HepG2 (cell line): ENCODE results near the gene VIM. TPM values are rescaled to one million over a fixed set of nuclear protein-coding genes. Genes with fewer than 3 reads are reported as not detected.
A peak's percentile ranks its signal among the peaks of the same experiment; 100 is the strongest.

Experiments
- ATAC-seq: fragments of 200-7000 bp; cut with Tn5 transposase; 3 replicates; pipeline ENCODE4 v1.9.1; 2020; ENCODE audit warnings: mild to moderate bottlenecking, moderate library complexity
- BruUV-seq: library from RNA; stranded (reverse); fragments of 400-500 nt; replicated peaks from 2 replicates; lab custom pipeline; 2021; lab: Mats Ljungman, UMichigan
- CTCF ChIA-PET: fragments of 300-600 bp; formaldehyde crosslinking; extraction: SDS; loops from one replicate; lab custom pipeline; 2021; ENCODE audit warnings: low total read pairs, inconsistent platforms, low intra/inter-chr PET ratio; lab: Yijun Ruan, JAX
- POLR2A ChIA-PET: fragments of 350-600 bp; sonication (Branson Sonifier 250); formaldehyde crosslinking; loops from one replicate; lab custom pipeline; 2020; ENCODE audit warnings: antibody characterized with exemption, inconsistent platforms; lab: Yijun Ruan, JAX
- DNase-seq: peaks from one replicate; pipeline ENCODE4 v3.0.0-alpha.2; 2015; ENCODE audit warnings: low spot score
- FAIRE-seq: peaks from 3 replicates; lab custom pipeline; 2011; peaks lifted over from hg19 to GRCh38; lab: Jason Lieb, UNC
- H2AFZ ChIP-seq: one replicate; pipeline ENCODE4 v1.6.1; 2011; ENCODE audit warnings: low read length, inconsistent platforms
- H3K27ac ChIP-seq: fragments of 300-600 bp; 3 replicates; pipeline ENCODE4 v1.8.0; 2011; ENCODE audit warnings: mixed run types, mild to moderate bottlenecking, mixed read lengths, low read length, inconsistent platforms; ENCODE audit not compliant: insufficient read depth; ENCODE audit errors: extremely low read length
- H3K27me3 ChIP-seq, 2 experiments: fragments of 200-600 bp in 1 of 2; 2 replicates in 1 of 2; 3 replicates in 1 of 2; pipeline versions ENCODE4 v1.6.0 to v1.8.0; 2011; ENCODE audit warnings: low read length in 2 of 2, mild to moderate bottlenecking in 2 of 2, moderate library complexity in 2 of 2, inconsistent platforms in 1 of 2; ENCODE audit not compliant: insufficient read depth in 2 of 2, control insufficient read depth in 1 of 2
- H3K36me3 ChIP-seq, 2 experiments: fragments of 200-600 bp in 1 of 2; replicated peaks in 1 of 2; 2 replicates in 1 of 2; 3 replicates in 1 of 2; pipeline versions ENCODE4 v1.5.1 to v1.8.0; 2011; ENCODE audit warnings: low read length in 2 of 2, inconsistent platforms in 1 of 2; ENCODE audit not compliant: insufficient read depth in 2 of 2, control insufficient read depth in 1 of 2
- H3K4me1 ChIP-seq: 2 replicates; pipeline ENCODE4 v1.5.1; 2012; ENCODE audit warnings: low read length, inconsistent platforms; ENCODE audit not compliant: insufficient read depth
- H3K4me2 ChIP-seq: 2 replicates; pipeline ENCODE4 v1.6.0; 2011; ENCODE audit warnings: low read depth, low read length, inconsistent platforms
- H3K4me3 ChIP-seq, 3 experiments: fragments of 200-600 bp in 1 of 3; sonication (generic), shearing (Covaris generic) in 1 of 3; replicated peaks in 1 of 3; 2 replicates each; pipeline ENCODE4 v1.5.1; 2011 to 2016; ENCODE audit warnings: low read length in 3 of 3, inconsistent platforms in 2 of 3, low read depth in 2 of 3, mild to moderate bottlenecking in 2 of 3, control low read depth in 1 of 3, mixed read lengths in 1 of 3; ENCODE audit not compliant: insufficient read depth in 1 of 3
- H3K79me2 ChIP-seq: one replicate; pipeline ENCODE4 v1.6.1; 2011; ENCODE audit warnings: low read length, inconsistent platforms; ENCODE audit not compliant: insufficient read depth
- H3K9ac ChIP-seq: 2 replicates; pipeline ENCODE4 v1.6.0; 2011; ENCODE audit warnings: mild to moderate bottlenecking, low read depth, low read length, inconsistent platforms; ENCODE audit not compliant: insufficient read depth
- H3K9me3 ChIP-seq: 2 replicates; pipeline ENCODE4 v1.5.1; 2012; ENCODE audit warnings: mild to moderate bottlenecking, low read length
- H4K20me1 ChIP-seq: 2 replicates; pipeline ENCODE4 v1.6.0; 2011; ENCODE audit warnings: inconsistent platforms, mild to moderate bottlenecking, low read length, moderate library complexity; ENCODE audit not compliant: insufficient read depth
- HES4 ChIP-seq: sonication (generic); formaldehyde crosslinking; IDR thresholded peaks from 2 replicates; pipeline ENCODE4 v1.9.0; 2021; ENCODE audit warnings: mild to moderate bottlenecking, missing genetic modification reagents, borderline replicate concordance
- NR2F1 ChIP-seq, 2 experiments: fragments of 450-650 bp in 1 of 2; formaldehyde crosslinking in 1 of 2; IDR thresholded peaks; 2 replicates each; pipeline versions ENCODE4 v1.5.0 to v1.6.1; 2016 to 2020; ENCODE audit warnings: mild to moderate bottlenecking in 1 of 2, missing compliant biosample characterization in 1 of 2, missing genetic modification reagents in 1 of 2, moderate library complexity in 1 of 2
- TCF7 ChIP-seq: sonication (generic); IDR thresholded peaks from 2 replicates; pipeline ENCODE4 v1.6.1; 2016; ENCODE audit warnings: antibody characterized with exemption, low read depth
- ZNF329 ChIP-seq: sonication (generic); formaldehyde crosslinking; IDR thresholded peaks from 2 replicates; pipeline ENCODE4 v1.9.0; 2021; ENCODE audit warnings: low read depth, mild to moderate bottlenecking, missing genetic modification reagents
- ZNF703 ChIP-seq: sonication (generic); formaldehyde crosslinking; IDR thresholded peaks from 2 replicates; pipeline ENCODE4 v1.5.1; 2020; ENCODE audit warnings: missing genetic modification reagents, mild to moderate bottlenecking, moderate library complexity, borderline replicate concordance
- ZNF781 ChIP-seq: sonication (generic); formaldehyde crosslinking; IDR thresholded peaks from 2 replicates; pipeline ENCODE4 v1.5.1; 2020; ENCODE audit warnings: borderline replicate concordance, mild to moderate bottlenecking, missing genetic modification reagents; ENCODE audit errors: not compliant biosample characterization
- WGBS: methylation state at CpG from one replicate; pipeline ENCODE4 v1.1.6; 2017; ENCODE audit warnings: low lambda C conversion rate; 5-methylcytosine and 5-hydroxymethylcytosine counted together
- in situ Hi-C: cut with HindIII; loops from 2 replicates; pipeline ENCODE4 v1.10.0; 2017; ENCODE audit warnings: low pct_unique_long_range_greater_than_20kb; ENCODE audit not compliant: extremely low pct_ligation_motif_present
- intact Hi-C: fragments of 100-400 bp; cut with micrococcal nuclease; formaldehyde crosslinking; loops from one replicate; pipeline ENCODE4 v1.10.0; 2022; ENCODE audit not compliant: unreplicated experiment
- polyA plus RNA-seq, 8 experiments: library from polyadenylated mRNA; depleted of rRNA in 3 of 8; stranded (reverse) in 7 of 8; unstranded in 1 of 8; fragments of >200 nt; fragmentation: Illumina TruSeq in 4 of 8; extraction: Trizol in 4 of 8; gene quantifications; 2 replicates each; pipeline versions ENCODE4 v1.2.1 to v1.2.3, GENCODE V29; 2011 to 2016; ENCODE audit warnings: low read depth in 4 of 8, missing spikeins in 1 of 8, mixed read lengths in 1 of 8; ENCODE audit not compliant: insufficient read depth in 1 of 8
- total RNA-seq, 5 experiments: library from RNA; depleted of rRNA; stranded (reverse); fragments of >200 nt; fragmentation: Illumina TruSeq; extraction: Trizol; gene quantifications; 2 replicates each; pipeline ENCODE4 v1.2.3, GENCODE V29; 2016; ENCODE audit warnings: low read depth in 1 of 5
- TF ChIP-seq, protein P1 (sequence below): sonication (generic); formaldehyde crosslinking; IDR thresholded peaks from 2 replicates; pipeline ENCODE4 v1.4.0; 2020; ENCODE audit warnings: low read depth, missing genetic modification reagents
- TF ChIP-seq, protein P2 (sequence below): fragments of 450-650 bp; IDR thresholded peaks from 2 replicates; pipeline ENCODE4 v1.6.1; 2017

The VIM gene
- total and polyA plus RNA-seq, 2 of the 13 experiments (the other 11 are each of a cell fraction or from before 2014, with no cell fraction given): not detected

DNA sequence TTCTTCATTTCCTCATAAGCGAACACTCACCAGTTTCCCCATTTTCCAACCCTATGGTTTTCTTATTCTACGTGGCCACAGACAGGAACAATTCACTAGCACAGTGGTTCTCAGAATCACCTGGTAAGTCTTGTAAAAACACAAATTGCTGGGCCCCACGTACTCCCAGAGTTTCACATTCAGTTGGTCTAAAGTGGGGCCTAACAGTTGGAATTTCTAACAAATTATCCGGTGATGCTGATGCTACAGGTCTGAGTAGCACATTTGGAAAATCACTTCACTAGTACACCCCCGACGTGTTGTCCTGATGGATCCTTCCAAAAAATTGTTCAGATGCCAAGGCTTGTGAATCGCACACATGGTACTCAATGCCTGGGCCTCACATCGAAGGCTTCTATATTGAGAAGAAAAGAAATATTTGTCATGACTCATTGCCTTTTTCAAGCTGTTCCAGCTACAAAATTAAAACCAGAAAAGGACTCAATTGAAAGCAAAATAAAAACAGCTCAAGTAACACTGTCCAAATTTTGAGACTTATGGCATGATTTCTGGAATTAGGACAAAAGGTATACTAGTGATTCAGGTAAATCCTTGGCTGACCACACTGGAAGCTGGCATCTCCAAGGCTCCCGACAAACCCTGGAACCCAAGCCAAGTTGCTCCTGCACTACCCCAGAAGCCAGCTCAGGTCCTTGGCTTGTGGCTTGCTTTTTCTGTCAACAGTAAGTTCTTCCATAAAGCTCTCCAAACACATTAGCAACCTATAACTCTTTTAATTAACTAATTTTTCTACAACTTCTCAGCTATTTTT, 12.9 kb upstream of the VIM start:
- intact Hi-C loops: no loop called here
- TF ChIP-seq ZNF703 (CRISPR knock-in tag): no peak
- TF ChIP-seq, protein P1, sequence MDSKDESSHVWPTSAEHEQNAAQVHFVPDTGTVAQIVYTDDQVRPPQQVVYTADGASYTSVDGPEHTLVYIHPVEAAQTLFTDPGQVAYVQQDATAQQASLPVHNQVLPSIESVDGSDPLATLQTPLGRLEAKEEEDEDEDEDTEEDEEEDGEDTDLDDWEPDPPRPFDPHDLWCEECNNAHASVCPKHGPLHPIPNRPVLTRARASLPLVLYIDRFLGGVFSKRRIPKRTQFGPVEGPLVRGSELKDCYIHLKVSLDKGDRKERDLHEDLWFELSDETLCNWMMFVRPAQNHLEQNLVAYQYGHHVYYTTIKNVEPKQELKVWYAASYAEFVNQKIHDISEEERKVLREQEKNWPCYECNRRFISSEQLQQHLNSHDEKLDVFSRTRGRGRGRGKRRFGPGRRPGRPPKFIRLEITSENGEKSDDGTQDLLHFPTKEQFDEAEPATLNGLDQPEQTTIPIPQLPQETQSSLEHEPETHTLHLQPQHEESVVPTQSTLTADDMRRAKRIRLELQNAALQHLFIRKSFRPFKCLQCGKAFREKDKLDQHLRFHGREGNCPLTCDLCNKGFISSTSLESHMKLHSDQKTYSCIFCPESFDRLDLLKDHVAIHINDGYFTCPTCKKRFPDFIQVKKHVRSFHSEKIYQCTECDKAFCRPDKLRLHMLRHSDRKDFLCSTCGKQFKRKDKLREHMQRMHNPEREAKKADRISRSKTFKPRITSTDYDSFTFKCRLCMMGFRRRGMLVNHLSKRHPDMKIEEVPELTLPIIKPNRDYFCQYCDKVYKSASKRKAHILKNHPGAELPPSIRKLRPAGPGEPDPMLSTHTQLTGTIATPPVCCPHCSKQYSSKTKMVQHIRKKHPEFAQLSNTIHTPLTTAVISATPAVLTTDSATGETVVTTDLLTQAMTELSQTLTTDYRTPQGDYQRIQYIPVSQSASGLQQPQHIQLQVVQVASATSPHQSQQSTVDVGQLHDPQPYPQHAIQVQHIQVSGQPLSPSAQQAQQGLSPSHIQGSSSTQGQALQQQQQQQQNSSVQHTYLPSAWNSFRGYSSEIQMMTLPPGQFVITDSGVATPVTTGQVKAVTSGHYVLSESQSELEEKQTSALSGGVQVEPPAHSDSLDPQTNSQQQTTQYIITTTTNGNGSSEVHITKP (CRISPR knock-in tag): peak; percentile 87
- TF ChIP-seq, all 625 proteins: peak for 1
- Histone ChIP-seq H3K4me2 (no peak overlapping the region), H3K4me1 (no peaks in the 10 kb centered on the region; the same call in 1 of the 2 replicates), H3K9me3 (no peaks in the 10 kb centered on the region), H3K9ac (no peak overlapping the region), H3K27me3 (no peaks in the 10 kb centered on the region), H2AFZ (no peak overlapping the region), H3K27ac (no peak overlapping the region), H3K36me3 (no peaks in the 10 kb centered on the region), H3K79me2 (no peaks in the 10 kb centered on the region), H4K20me1 (no peaks in the 10 kb centered on the region), H3K4me3 (no peak overlapping the region)
- no TSS peak for BruUV-seq
- in situ Hi-C loops: no loop called here
- 54% methylated on average over 9 of the region's 9 CpGs for WGBS
- ChIA-PET POLR2A (no interaction called here), CTCF (no interaction called here)
- FAIRE-seq (no peak), DNase-seq (no peak), ATAC-seq (no peak)

DNA sequence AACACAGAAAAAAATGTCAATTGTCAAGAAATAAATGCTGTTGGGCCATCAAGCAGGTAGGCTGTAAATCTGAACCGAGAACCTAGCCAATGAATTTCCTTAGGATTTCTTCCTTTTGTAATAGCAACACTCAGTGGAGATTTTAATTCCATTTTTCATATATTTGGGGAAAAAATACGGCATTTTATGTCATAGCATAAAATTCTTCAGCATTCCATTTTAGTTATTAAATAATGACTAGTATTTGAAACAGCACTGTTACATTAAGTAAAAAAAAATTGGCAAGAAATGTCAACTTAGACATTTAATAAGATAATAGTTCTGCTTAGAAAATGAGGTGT, 12.3 kb upstream of the VIM start:
- BruUV-seq: no TSS peak
- Histone ChIP-seq H3K9me3 (no peaks in the 10 kb centered on the region), H2AFZ (no peak overlapping the region), H3K27ac (no peak overlapping the region), H3K36me3 (no peaks in the 10 kb centered on the region), H3K79me2 (no peaks in the 10 kb centered on the region), H3K27me3 (no peaks in the 10 kb centered on the region), H4K20me1 (no peaks in the 10 kb centered on the region), H3K4me3 (no peak overlapping the region), H3K9ac (no peak overlapping the region), H3K4me2 (no peak overlapping the region), H3K4me1 (no peaks in the 10 kb centered on the region; the same call in 1 of the 2 replicates)
- WGBS: 12% methylated on average over 2 of the region's 2 CpGs
- CTCF ChIA-PET: no interaction called here
- FAIRE-seq (no peak), ATAC-seq (no peak), DNase-seq (no peak)
- intact Hi-C loops: no loop called here
- in situ Hi-C loops: no loop called here
- POLR2A ChIA-PET: no interaction called here
- TF ChIP-seq ZNF781 (no peak), TCF7 (no peak), HES4 (CRISPR knock-in tag) (no peak), ZNF329 (CRISPR knock-in tag) (no peak), NR2F1 (CRISPR knock-in tag; IDR thresholded peaks at IDR 0.05) (no peak)
- TF ChIP-seq, protein P2, sequence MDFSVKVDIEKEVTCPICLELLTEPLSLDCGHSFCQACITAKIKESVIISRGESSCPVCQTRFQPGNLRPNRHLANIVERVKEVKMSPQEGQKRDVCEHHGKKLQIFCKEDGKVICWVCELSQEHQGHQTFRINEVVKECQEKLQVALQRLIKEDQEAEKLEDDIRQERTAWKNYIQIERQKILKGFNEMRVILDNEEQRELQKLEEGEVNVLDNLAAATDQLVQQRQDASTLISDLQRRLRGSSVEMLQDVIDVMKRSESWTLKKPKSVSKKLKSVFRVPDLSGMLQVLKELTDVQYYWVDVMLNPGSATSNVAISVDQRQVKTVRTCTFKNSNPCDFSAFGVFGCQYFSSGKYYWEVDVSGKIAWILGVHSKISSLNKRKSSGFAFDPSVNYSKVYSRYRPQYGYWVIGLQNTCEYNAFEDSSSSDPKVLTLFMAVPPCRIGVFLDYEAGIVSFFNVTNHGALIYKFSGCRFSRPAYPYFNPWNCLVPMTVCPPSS: no peak
